ENCODE results near the gene PSEN1. TPM values are rescaled to one million over a fixed set of nuclear protein-coding genes. Genes with fewer than 3 reads are reported as not detected.

PSEN1 gene
- total and polyA plus RNA-seq, 2 donors (not counting 3 experiments of a cell fraction or from before 2014, with no cell fraction given) = 16.5 to 36.8 TPM

GRCh38 chr14:73237219-73237785 lies 101.0 kb downstream of the PSEN1 start, which contains the start of gene PAPLN:
TSS of gene PAPLN (plus strand) at chr14:73237506. CDS start at chr14:73239779, 2,273 bp downstream.
- no peaks in the 10 kb centered on the region for H4K20me1 ChIP-seq (replicated peaks; ENCODE audit: control insufficient read depth, extremely low read depth, insufficient read depth, low read length)
- FAIRE-seq (no peak), DNase-seq (ENCODE audit: low read depth, low spot score) (no peak)
- H3K4me2 ChIP-seq (ENCODE audit: insufficient read depth, low read length) = peak within 1 kb of the TSS; percentile 43
- H3K9me3 ChIP-seq (replicated peaks; ENCODE audit: control insufficient read depth, insufficient read depth, low read length) = no peaks in the 10 kb centered on the region
- TF ChIP-seq EZH2 (IDR thresholded peaks at IDR 0.05; ENCODE audit: borderline replicate concordance, low read depth, low read length, severe bottlenecking) (peak; percentile 58), POLR2A (IDR thresholded peaks at IDR 0.05; ENCODE audit: low read depth, low read length) (no peak)
- intact Hi-C loops (cut with micrococcal nuclease) (no loop called here), dilution Hi-C loops (cut with MboI; ENCODE audit: extremely low pct_ligation_motif_present, low sequenced_read_pairs) (no loop called here)
- peak within 1 kb of the TSS in 2 of 3 experiments; percentile 34 to 44 for H3K4me3 ChIP-seq (replicated peaks in 1 of 3; ENCODE audit: insufficient read depth in 1 of 3, low read depth in 1 of 3, low read length in 3 of 3)
- no peaks in the 10 kb centered on the region for H3K36me3 ChIP-seq (ENCODE audit: control insufficient read depth in 2 of 2, extremely low read depth in 1 of 2, insufficient read depth in 2 of 2, low read length in 2 of 2)
- no peaks in the 10 kb centered on the region for H3K79me2 ChIP-seq (ENCODE audit: control insufficient read depth, insufficient read depth, low read length)
- H3K27ac ChIP-seq (ENCODE audit: insufficient read depth, low read depth, low read length) = no peak within 1 kb of the TSS
- H2AFZ ChIP-seq (ENCODE audit: low read depth, low read length) = peak within 1 kb of the TSS; percentile 44
- no peaks in the 10 kb centered on the region for H3K9me1 ChIP-seq (replicated peaks; ENCODE audit: control insufficient read depth, extremely low read depth, insufficient read depth, low read length)
- no peak within 1 kb of the TSS for H3K9ac ChIP-seq (replicated peaks; ENCODE audit: extremely low read depth, insufficient read depth, low read length)
- POLR2A ChIA-PET = no interaction called here
- peaks cover 5 to 6% of the 10 kb centered on the region in 2 experiments for H3K27me3 ChIP-seq (ENCODE audit: control insufficient read depth in 2 of 2, insufficient read depth in 2 of 2, low read length in 2 of 2)
- no TSS peak for BruUV-seq (replicated peaks)
- CTCF ChIA-PET = interaction anchor here (1.5 kb wide), 2 partner anchors 58 to 64 kb away, joined by 3 to 8 read pairs; no protein-coding TSS in a partner anchor
- H3K4me1 ChIP-seq (ENCODE audit: control insufficient read depth, extremely low read depth, insufficient read depth, low read length) = peaks cover 29% of the 10 kb centered on the region

GRCh38 chr14:73237786-73238423 lies 101.6 kb downstream of the PSEN1 start:
- Histone ChIP-seq H3K9me1 (replicated peaks; ENCODE audit: control insufficient read depth, extremely low read depth, insufficient read depth, low read length) (no peaks in the 10 kb centered on the region), H3K9ac (replicated peaks; ENCODE audit: extremely low read depth, insufficient read depth, low read length) (no peak overlapping the region), H2AFZ (ENCODE audit: low read depth, low read length) (peak overlapping the region; percentile 44), H3K9me3 (replicated peaks; ENCODE audit: control insufficient read depth, insufficient read depth, low read length) (no peaks in the 10 kb centered on the region), H4K20me1 (replicated peaks; ENCODE audit: control insufficient read depth, extremely low read depth, insufficient read depth, low read length) (no peaks in the 10 kb centered on the region), H3K4me3 (replicated peaks in 1 of 3; ENCODE audit: insufficient read depth in 1 of 3, low read depth in 1 of 3, low read length in 3 of 3) (peak overlapping the region in 2 of 3 experiments; percentile 34 to 44), H3K4me1 (ENCODE audit: control insufficient read depth, extremely low read depth, insufficient read depth, low read length) (peaks cover 23% of the 10 kb centered on the region), H3K27me3 (ENCODE audit: control insufficient read depth in 2 of 2, insufficient read depth in 2 of 2, low read length in 2 of 2) (peaks cover 5 to 6% of the 10 kb centered on the region in 2 experiments), H3K4me2 (ENCODE audit: insufficient read depth, low read length) (peak overlapping the region; percentile 43), H3K79me2 (ENCODE audit: control insufficient read depth, insufficient read depth, low read length) (no peaks in the 10 kb centered on the region), H3K27ac (ENCODE audit: insufficient read depth, low read depth, low read length) (no peak overlapping the region), H3K36me3 (ENCODE audit: control insufficient read depth in 2 of 2, extremely low read depth in 1 of 2, insufficient read depth in 2 of 2, low read length in 2 of 2) (no peaks in the 10 kb centered on the region)
- intact Hi-C loops (cut with micrococcal nuclease) = no loop called here
- BruUV-seq (replicated peaks) = no TSS peak
- dilution Hi-C loops (cut with MboI; ENCODE audit: extremely low pct_ligation_motif_present, low sequenced_read_pairs) = no loop called here
- TF ChIP-seq JUN (IDR thresholded peaks at IDR 0.05; ENCODE audit: borderline replicate concordance, insufficient read depth, insufficient read length, low read depth) (no peak), EZH2 (IDR thresholded peaks at IDR 0.05; ENCODE audit: borderline replicate concordance, low read depth, low read length, severe bottlenecking) (peak; percentile 48)
- ChIA-PET CTCF (interaction anchor here (1.0 to 1.8 kb wide), 5 partner anchors 11 to 65 kb away, joined by 3 to 8 read pairs (median 6); no protein-coding TSS in a partner anchor), POLR2A (no interaction called here)
- no peak for DNase-seq (ENCODE audit: low read depth, low spot score)
- FAIRE-seq = no peak

Data from endothelial cell of umbilical vein (primary cell).